HG02852 (cell line): Measurements from ENCODE around the gene LRBA.
"Not testable (repeated sequence)": the region's sequence is repeated elsewhere in the genome, so short reads cannot be mapped to it uniquely, and the experiment has no call there.

Experiments
- ATAC-seq: cut with Tn5 transposase; IDR thresholded peaks from one replicate; pipeline ENCODE4 v1.9.1; 2021; ENCODE audit warnings: mild to moderate bottlenecking, moderate library complexity; ENCODE audit not compliant: unreplicated experiment

Gene LRBA

DNA sequence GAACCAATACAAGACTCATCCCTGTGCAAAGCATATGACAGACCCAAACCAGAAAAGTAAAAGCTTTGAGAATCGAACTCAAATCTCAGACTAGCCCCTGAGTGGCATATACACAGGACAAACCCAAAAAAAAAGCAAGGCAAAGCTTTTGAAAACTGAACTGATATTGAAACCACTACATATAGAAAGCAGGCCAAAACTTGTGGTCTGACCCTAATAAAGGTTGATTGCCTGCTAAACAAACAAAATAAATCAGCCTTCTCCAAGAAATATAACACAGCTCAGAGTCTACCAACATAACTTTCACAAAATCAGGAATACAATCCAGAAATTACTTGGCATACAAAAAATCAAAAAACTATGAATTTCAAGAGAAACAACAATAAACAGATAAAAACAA, 40.3 kb downstream of the LRBA start:
- ATAC-seq, result peak; percentile 64

DNA sequence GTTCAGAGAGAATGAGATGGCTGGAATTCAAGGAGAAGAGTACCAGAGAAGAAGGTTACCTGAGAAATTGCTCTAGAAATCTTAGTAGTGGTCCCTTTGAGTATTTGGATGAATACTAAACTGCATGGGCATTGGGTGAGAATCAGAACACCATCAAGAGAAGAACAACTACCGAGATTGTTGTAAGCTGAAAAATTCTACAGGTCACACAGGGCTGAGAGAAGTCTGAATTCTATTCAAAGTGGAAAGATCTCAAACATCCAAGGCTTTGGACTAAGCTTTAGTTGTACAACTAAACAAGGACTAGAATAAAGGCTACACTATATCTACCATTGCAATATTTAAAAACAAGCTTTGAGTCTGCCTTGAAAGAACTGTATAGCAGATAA, 40.8 kb downstream of the LRBA start:
- no peak for ATAC-seq

- no peak for ATAC-seq
Observed at GRCh38 chr4:150973626-150974251, 41.3 kb downstream of the LRBA start.

- no peak for ATAC-seq
Observed at GRCh38 chr4:150972592-150972991, 42.5 kb downstream of the LRBA start.

- no peak for ATAC-seq
Observed at GRCh38 chr4:150971901-150972300, 43.2 kb downstream of the LRBA start.

DNA sequence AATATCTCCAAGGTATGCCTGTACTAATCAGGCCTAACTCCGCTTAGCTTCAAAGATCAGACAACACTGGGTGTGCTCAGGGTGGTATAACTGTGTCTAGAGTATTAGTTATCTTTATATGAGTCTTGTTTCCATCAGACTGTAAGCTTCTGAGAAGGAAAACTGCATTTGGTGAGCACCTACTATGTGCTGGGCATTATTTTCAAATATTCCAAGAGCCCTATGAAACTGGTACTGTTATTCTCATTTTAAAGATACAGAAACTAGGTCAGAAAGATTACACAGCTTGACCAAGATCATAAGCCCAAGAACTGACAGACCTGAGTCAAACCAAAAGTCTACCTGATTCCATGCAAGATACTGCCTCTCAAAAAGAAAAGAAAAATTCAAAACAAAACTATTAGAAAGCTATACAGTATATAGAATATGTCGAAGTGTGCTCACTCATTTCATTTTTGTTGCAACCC, 44.4 kb downstream of the LRBA start:
- ATAC-seq, result peak; percentile 82

DNA sequence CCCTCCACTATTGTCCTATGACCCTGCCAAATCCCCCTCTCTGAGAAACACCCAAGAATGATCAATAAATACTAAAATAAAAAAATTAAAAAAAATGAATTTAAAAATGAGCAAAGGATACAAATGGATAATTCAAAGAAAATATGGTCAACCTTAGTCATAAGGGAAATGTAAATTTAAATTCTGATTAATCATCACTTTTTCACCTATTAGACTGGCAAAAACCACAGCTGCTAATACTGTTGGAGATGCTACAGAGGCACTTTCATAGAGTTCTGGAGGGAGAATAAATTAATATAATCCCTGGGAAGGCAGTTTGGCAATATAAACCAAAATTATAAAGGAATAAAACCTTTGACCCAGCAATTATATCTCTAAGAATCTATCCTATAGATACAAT, 50.3 kb downstream of the LRBA start:
- no peak for ATAC-seq

- ATAC-seq, result not testable (repeated sequence)
Observed at GRCh38 chr4:150963602-150964345, 51.3 kb downstream of the LRBA start.

DNA sequence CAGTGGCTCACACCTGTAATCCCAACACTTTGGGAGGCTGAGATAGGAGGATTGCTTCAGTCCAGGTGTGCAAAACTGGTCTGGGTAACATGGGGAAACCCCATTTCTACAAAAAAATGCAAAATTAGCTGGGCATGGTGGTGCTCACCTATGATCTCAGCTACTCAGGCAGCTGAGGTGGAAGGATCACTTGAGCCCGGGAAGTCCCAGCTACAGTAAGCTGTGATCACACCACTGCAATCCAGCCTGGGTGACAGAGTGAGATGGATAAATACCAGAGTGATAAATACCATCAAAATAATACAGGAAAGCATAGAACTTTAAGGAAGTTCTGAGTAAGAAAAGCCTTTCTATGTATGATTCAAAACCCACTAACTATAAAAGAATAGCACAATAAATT, 52.8 kb downstream of the LRBA start:
- ATAC-seq, result peak; percentile 67

DNA sequence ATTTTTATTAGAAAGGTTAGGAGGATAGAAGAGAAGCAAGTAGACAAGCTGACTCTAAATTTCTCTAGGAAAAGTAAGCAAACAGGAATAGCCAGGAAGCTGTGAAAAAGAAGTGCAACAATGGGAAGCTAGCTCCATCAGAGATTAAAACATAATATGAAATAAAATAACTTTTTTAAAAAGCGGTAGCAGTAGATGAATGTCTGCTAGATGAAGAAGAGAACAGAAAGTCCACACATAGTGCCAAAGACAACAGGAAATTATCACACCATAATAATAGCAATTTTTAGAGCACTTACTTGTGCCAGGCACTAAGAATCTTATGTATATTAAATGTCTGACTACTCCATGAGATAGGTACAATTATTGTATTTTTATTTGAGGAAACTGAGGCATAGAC, 53.5 kb downstream of the LRBA start:
- no peak for ATAC-seq

DNA sequence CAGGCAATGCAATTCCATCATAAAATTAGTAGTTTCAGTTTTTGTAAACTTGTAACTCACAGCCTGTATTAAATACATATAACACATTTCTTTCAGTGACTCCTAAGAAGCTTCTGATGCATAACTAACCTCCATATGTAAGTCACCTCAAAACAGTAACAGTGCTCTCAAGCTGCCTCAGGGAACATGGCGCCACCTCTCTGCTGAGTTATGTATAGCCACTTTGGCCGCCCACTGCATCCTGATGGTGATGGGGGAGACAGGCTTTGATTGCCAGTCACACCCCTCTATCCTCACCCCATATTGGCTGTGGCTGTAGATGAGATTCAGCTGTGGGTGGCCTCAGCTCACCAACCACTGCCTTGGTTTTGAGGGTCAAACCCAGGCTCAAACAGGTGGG, 54.3 kb downstream of the LRBA start:
- ATAC-seq, result no peak

- ATAC-seq, result no peak
Observed at GRCh38 chr4:150960079-150960478, 55.0 kb downstream of the LRBA start.

DNA sequence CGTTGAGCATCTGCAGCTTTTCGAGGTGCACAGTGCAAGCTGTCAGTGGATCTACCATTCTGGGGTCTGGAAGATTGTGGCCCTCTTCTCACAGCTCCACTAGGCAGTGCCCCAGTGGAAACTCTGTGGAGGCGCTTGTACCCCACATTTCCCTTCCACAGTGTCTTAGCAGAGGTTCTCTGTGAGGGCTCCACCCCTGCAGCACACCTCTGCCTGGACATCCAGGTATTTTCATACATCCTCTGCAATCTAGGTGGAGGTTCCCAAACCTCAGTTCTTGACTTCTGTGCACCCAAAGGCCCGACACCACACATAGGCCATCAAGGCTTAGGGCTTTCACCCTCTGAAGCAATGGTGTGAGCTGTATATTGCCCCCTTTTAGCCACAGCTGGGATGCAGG, 57.1 kb downstream of the LRBA start:
- not testable (repeated sequence) for ATAC-seq

GRCh38 chr4:150957095-150957494, 58.0 kb downstream of the LRBA start:
- ATAC-seq, result not testable (repeated sequence)

- ATAC-seq, result not testable (repeated sequence)
Observed at GRCh38 chr4:150953916-150954315, 61.2 kb downstream of the LRBA start.

- no peak for ATAC-seq
Observed at GRCh38 chr4:150952167-150952845, 62.8 kb downstream of the LRBA start.

DNA sequence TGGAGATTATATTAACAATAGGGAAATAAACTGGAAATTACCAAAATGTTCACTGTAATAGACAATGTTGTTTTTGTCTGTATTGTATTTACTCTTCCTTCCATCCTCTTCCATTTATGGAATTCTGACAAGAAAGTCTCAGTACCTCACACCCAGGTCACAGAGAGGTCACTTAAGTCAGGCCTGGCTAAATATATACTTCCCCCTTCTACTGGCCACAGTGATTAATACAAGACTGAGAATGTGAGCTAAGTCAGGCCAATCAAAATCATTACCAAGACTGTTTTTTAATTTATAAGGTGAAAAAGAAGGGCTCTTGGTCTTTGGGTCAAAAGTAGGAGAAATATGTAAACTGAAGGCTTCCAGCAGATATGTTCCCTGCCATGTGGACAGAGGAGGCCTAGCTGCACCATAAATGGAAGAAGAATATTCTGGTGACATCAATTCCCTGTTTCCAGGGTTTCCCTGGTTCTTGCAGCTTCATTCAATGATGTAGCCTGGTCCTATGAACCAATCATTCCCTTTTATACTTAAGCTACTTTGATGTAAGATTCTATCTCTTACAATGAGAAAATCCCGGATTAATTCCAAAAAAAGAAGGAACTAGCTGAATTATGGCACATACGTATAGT, 64.3 kb downstream of the LRBA start:
- peak; percentile 73 for ATAC-seq

- ATAC-seq, result no peak
Observed at GRCh38 chr4:150949943-150950342, 65.1 kb downstream of the LRBA start.

DNA sequence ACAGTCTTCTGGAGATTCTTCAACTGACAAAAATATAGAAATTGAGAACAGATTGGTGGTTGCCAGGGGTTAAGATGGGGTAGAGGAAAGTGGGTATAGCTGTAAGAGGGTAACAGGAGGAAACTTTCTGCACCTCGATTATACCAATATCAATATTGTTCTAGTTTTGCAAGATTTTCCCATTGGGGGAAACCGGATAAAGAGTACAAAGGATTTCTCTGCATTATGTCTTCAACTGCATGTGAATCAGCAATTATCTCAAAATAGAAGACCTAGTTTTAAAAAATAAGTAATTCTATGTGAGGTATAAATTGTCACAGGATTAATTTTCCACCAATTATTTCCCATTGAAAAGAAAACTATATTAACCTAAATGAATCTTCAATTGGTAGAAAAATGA, 65.7 kb downstream of the LRBA start:
- no peak for ATAC-seq

GRCh38 chr4:150948710-150949109, 66.4 kb downstream of the LRBA start:
- no peak for ATAC-seq

GRCh38 chr4:150948074-150948473, 67.0 kb downstream of the LRBA start:
- ATAC-seq, result no peak

- ATAC-seq, result no peak
Observed at GRCh38 chr4:150944660-150945059, 70.4 kb downstream of the LRBA start.
